NCI-H187 (cell line): ENCODE measurements around the gene LRR1.
"Not testable (repeated sequence)": the region's sequence is repeated elsewhere in the genome, so short reads cannot be mapped to it uniquely, and the experiment has no call there.

Source experiments
- DNase-seq, 2 experiments: peaks; one replicate each; lab custom pipeline; 2025; lab: John Stamatoyannopoulos, UW

Gene LRR1, protein sequence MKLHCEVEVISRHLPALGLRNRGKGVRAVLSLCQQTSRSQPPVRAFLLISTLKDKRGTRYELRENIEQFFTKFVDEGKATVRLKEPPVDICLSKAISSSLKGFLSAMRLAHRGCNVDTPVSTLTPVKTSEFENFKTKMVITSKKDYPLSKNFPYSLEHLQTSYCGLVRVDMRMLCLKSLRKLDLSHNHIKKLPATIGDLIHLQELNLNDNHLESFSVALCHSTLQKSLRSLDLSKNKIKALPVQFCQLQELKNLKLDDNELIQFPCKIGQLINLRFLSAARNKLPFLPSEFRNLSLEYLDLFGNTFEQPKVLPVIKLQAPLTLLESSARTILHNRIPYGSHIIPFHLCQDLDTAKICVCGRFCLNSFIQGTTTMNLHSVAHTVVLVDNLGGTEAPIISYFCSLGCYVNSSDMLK

DNA sequence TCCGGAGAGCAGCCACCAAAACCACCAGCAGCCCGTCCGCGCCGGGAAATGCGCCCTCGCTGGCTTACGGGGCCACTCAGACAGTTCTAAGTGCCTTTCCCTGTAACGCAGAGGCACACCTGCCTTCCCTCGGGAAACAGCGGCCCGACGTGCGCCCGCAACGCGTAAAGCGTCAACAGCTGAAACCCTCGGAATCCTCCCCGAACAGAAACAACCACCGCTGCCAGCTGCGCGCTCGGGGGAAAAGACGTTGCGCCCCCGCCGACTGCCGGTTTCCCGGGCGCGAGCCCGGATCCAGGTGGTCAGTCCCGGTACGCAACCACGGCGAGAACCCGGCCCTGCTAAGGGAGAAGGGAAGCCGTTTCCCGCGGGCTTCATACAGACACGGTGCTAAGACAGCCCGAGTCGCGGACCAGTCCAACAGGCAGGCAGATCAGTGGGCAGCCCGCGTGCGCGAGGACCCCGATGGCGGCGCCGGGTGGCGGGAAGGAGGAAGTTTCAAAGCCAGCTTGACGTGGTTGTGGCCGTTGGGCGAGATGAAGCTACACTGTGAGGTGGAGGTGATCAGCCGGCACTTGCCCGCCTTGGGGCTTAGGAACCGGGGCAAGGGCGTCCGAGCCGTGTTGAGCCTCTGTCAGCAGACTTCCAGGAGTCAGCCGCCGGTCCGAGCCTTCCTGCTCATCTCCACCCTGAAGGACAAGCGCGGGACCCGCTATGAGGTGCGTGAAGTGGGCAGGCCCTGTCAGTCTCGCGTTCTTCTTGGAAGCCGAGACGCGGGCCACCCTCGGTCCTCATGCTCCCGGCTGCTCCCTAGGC lies at the start of gene LRR1:
LRR1 (plus strand) TSS at position 456 of the 816 bp plus-strand sequence; CDS start at position 537, 81 bp downstream.
- DNase-seq, result peak; percentile 85 to 94

DNA sequence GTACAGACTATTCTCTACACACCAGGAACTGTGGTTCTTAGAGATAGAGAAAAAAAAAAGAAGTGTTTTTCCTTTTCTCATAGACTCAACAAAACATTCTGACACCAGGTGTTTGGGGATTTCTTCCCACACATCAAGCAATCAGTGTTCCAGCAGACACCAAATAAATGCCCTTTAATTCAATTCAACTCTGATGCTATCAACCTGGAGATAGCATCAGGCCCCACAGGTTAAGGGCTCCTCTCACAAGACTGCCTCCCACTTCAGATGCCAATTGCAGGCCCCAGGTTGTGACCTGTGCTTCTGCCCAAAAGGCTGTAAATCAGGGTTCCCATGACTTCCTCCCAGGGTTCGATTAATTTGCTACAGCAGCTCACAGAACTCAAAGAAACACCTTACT lies 49.3 kb upstream of the LRR1 start:
- DNase-seq, result no peak

DNA sequence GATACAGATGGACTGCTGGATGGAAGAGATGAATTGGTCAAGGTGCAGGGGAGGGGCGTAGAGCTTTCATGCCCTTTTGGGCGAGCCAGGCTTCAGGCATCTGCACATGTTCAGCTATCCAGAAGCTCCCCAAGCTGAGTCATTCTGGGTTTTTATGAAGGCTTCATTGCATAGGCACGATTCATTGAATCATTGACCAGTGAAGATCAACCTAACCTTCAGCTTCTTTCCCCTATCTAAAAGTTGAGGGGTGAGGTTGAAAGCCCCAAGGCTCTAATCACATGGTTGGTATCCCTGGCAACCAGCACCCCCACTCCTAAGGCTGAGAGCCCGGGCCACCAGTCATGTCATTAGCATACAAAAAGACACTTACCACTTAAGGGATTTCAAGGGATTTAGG lies 48.9 kb upstream of the LRR1 start:
- DNase-seq, result no peak

DNA sequence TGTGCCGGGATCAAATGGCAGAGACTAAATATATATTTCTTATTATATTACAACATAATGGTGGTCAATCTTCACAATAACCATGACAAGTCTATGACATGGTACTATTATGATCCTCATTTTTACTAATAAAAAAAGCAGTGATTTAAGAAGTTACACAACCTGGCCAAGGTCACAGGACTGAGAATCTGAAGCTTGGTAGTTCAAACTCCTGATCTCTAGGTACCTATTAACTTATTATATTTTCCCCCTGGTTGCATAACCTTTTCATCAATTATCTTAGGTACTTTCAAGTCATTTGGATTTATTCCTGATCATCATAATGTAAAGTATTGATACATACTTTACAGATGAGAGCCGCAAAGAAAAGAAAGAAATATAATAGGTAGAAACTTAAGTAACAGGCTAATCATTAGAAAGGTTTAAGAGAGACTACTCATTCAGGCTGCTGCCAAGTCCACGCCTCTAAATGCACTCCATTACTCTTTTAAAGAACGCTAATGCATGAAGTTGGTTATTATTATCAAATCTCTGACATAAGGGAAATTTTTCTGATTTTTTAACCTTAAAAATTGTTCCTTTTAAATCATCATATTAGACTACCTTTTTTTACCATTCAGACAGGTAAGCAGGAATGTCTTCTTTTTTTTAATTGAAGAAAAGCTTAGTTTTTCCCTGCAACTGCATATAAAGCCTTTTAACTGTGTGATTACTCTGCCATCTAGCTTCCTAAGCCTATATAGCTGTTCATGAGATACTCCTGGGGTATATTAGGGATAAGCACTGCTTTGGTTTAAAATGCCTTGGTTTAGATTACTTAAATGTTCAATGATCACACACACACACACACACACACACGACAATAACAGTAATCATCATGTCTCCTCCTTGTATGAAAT lies 48.2 kb upstream of the LRR1 start:
- DNase-seq, result no peak

DNA sequence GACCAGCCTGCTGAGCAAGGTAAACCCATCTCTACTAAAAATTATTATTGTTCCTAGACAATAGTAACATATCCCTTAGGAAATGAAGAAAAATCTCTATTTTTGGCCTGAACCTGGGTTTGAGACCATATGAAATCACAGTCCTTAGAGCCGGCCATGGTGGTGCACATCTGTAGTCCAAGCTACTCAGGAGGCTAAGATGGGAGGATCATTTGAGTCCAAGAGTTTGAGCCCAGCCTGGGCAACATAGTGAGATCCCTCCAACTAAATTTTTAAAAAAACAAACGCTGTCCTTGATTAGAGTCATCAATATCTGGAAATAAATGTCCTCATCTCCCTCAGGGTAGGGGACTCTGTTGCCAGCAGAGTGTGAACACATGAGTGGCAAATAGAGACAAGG lies 47.2 kb upstream of the LRR1 start:
- DNase-seq, result no peak

DNA sequence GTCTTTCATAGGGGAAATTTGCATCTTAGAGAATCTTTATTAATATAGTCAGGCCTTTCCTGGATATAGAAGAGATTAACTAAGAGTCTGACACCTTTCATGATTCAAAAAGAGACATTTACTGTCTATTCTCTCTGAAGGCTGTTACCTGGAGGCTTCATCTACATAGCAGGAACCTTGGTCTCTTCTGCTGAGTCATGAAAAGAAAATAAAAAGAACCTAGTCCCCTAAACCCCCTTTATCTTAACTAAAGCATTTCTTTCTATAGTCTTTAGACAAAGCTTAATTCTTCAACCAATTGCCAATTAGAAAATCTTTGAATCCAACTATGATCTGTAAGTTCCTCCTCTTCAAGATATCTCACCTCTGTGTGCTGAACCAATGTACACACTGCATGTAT lies 45.6 kb upstream of the LRR1 start:
- DNase-seq, result no peak

DNA sequence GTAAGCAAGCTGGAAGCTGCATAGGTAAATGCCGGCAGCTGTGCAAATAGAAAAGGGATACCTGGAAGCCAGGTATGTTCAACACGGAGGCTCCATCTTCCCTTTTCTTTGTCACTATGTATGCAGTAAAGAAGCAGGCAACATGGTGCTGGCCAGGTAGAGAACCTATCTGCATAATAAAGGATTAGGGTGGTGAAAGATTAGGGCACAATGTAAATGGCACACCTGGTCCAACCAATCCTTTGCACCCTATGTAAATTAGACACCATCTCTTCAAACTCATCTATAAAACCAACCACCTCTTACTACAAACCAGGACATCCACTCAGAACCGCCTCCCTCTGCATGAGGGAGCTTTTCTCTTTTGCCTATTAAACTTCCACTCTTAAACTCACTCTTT lies 44.8 kb upstream of the LRR1 start:
- peak; percentile 9 to 37 for DNase-seq

DNA sequence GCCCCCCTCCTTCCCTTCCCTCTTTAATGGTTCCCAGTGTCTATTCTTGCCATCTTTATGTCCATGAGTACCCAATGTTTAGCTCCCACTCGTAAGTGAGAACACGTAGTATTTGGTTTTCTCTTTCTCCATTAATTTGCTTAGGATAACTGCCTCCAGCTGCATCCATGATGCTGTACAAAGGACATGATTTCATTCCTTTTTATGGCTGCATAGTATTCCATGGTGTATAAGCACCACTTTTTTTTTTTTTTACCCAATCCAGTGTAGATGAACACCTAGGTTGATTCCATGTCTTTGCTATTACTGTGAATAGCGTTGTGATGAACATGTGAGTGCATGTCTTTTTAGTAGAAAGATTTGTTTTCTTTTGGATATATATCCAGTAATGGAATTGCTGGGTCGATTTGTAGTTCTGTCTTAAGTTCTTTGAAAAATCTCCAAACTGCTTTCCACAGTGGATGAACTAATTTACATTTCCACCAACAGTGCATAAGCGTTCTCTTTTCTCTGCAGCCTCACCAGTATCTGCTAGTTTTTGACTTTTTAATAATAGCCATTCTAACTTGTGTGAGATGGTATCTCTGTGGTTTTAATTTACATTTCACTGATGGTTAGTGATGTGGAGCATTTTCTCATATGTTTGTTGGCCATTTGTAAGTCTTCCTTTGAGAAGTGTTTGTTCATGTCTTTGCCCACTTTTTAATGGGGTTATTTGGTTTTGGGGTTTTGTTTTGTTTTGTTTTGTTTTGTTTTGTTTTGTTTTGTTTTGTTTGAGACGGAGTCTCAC lies 38.6 kb upstream of the LRR1 start:
- no peak for DNase-seq

DNA sequence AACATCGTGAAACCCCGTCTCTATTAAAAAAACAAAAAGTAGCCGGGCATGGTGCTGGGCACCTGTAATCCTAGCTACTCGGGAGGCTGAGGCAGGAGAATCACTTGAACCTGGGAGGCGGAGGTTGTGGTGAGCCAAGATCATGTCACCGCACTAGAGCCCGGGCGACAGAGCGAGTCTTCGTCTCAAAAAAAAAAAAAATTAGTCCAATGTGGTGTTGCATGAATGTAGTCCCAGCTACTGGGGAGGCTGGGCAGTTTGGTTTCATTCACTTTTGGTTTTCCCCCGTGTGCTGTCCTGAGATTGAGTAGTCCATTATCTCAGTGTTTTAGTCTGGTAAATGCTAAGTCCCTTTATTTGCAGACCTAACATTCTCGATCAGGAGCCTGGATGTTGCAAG lies 32.0 kb upstream of the LRR1 start:
- no peak for DNase-seq

DNA sequence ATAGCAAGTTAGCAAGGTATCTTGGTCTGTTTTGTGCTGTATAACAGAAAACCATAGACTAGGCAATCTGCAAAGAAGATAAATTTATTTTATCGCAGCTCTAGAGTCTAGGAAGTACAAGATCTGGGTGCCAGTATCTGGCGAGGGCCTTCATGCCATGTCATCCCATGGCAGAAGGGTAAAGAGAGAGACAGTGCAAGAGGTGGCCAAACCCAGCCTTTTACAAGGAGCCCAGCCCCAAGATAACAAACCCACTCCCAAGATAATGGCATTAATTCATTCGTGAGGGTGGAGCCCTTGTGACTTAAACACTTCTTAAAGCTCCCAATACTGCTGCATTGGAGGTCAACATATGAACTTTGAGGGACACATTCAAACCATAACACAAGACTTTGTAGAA lies 29.5 kb upstream of the LRR1 start:
- DNase-seq, result no peak

DNA sequence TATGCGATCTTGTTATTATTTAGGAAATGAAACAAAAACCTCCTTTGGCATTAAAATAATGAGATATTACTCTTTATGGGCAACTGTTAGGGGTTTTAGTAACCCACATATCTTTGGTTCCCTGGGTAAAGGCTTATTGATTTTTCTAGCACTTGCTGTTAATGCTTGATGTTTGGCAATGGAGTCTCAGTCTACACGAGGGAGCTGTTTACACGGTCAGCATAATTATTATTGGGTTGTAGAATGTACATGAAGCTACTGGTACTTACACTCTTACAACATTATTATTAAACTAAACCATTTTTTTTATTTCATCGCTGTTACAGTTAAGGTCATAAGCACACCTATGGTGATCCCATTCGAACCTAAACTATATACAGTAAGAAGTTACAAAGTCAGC lies 24.7 kb upstream of the LRR1 start:
- DNase-seq, result no peak

DNA sequence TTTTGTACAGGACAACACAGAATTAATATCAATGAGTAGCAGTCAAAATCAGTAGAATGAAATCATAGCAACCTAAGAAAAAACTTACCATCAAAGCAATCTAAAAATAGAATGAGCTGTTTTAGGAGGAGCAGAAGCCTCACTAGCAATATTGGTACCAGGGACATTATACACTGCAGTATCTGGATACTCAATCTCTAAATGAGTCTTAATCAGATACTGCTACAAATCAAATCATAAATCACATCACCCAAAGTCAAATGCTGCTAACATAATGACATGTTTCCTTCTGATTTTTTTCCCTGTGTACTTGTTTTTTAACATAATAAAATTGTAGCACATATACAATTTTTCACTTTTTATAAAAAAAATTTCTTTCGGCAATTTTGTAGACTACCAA lies 20.6 kb upstream of the LRR1 start:
- no peak for DNase-seq

DNA sequence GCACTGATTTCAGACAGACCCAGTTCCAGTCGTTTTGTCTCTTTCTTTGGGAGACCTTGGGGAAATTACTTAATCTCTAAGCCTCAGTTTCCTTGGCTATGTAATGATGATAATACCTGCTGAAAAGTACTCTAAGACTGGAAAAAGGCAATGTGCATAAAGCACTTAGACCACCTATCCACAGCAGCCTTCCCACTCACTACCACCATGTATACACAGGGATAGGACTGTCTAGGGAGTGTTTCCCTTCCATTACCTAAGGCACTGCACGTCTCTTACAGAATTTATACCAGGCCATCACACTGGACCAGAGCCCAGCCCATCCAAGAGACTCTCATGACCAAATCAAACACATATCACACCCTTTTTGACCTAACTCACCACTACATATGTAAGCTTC lies 18.9 kb upstream of the LRR1 start:
- no peak for DNase-seq

DNA sequence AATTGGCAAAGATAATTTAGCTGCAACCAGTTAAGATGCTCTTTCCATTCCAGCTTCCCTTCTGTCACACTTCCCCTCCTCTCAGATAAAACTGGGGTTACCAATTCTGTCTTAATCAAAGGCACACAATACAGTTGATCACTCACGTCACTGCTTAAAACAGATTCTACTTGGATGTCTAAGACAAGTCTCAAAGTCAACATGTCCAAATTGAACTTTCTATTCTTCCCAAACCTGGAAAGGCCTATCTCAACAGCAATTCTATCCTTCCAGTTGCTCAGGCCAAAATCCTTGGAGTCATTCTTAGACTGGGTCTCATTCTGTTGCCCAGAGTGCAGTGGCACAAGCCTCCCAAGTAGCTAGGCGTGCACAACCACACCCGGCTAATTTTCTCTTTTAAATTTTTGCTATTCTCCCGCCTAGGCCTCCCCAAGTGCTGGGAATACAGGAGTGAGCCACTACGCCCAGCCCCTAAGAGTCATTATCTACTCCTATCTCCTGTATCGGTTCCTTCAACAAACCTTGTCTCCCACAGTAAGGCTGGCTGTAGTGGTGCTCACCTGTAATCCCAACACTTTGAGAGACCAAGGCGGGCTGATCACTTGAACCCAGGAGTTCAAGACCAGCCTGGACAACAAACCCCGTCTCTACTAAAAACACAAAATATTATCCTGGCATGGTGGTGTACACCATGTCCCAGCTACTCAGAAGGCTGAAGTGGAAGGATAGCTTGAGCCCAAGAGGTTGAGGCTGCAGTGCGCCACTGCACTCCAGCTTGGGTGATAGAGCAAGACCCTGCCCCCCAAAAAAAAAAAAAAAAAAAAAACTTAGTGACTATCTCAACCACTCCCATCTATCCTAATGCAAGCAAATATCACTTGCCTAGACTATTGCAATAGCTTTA lies 17.3 kb upstream of the LRR1 start:
- no peak for DNase-seq

DNA sequence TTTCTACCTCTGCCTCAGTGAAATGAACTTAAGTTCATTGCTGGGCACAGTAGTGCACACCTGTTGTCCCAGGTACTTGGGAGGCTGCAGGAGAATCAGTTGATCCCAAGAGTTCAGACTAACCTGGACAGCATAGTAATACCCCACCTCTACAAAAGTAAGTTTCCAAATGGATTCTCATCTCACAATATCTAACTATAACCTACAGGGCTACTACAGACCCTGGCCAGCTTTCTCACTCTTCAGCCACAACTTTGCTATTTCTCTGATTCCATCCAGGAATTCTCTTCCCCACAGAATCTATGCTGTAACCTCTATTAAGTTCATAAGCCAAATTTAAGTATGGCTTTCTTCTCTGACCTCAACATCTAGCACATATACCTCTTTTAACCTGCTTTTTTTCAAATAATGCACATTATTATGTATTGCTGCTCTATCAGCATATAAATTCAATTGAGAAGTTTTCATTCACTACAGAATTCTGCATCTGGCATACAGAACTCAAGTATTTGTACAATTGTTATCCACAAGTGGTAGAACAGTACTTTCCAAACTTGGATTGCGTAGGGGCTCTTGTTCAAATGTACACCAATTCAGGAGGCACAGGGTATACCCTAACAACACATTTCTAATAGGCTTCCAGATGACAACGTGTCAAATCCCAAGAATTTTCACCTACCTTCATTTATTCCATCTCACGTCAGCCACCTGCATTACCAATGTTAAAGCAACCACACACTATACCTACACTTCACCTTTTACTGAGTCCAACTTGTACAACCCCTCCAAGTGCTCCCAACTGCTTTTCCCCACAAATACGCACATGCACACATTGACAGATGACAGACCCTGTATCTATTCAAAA lies 16.4 kb upstream of the LRR1 start:
- DNase-seq, result no peak

DNA sequence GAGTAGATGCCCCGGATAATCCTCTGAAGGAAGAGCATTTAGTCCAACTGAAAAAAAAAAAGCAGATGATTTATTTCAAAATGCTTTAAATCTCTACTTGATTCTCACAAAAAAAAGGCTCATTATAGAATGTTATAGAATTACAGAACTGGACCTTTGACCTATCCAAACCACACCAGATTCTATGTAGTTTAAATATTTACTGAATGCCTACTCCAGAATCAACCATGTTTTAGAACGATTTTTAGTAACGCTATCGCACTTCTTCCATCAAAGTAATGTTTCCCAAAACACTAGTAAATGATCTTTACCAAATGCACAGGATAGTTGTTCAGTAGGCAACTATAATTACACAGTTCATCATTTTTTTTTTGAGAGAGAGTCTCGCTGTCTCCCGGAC lies 15.1 kb upstream of the LRR1 start:
- no peak for DNase-seq

DNA sequence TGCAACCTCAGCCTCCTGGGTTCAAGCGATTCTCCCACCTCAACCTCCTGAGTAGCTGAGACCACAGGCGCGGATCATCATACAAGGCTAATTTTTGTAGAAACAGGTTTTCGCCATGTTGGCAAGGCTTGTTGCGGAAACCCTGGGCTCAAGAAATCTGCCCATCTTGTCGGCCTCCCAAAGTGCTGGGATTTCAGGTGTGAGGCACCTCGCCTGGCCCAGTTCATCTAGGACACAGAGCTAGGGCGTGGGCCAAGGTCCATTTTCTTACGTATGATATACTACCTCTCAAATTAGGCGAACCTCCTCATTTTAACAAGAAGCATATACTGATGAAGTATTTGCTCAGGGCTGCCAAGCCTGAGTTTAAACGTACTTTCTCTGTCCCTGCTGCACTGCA lies 14.7 kb upstream of the LRR1 start:
- DNase-seq, result no peak

DNA sequence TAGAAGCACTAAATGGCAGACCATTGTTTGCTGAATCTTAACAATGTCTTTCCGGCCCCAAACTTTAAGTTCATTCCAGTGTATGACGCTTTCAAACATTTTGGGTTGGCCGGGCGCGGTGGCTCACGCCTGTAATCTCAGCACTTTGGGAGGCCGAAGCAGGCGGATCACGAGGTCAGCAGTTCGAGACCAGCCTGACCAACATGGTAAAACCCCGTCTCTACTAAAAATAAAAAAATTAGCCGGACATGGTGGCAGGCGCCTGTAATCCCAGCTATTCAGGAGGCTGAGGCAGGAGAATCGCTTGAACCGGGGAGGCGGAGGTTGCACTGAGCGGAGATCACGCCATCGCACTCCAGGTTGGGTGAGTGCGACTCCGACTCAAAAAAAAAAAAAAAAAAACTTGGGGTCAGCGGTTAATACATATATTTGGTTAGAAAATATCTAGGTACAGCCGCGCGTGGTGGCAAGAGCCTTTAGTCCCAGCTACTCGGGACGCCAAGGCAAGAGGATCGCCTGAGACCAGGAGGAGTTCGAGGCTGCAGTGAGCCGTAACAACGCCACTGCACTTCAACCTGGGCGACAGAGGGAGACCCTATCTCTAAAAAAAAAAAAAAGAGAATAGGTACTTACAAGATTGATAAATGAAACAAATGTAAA lies 13.6 kb upstream of the LRR1 start:
- DNase-seq, result not testable (repeated sequence)
